Measurements from ENCODE around the gene NT5DC1.

DNA sequence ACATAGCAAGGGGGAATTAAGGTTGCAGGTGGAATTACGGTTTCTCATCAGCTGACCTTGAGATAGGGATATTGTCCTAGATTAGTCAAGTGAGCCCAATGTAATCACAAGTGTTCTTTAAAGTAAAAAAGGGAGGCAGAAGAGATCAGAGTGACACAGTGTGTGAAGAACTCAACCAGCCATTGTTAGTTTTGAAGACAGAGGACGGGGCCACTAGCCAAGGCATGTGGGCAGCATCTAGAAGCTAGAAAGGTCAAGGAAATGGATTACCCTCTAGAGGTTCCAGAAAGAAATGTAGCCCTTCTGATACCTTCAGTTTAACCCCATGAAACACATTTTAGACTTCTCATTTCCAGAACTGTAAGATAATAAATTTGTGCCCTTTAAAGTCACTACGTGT is 197.6 kb downstream of the NT5DC1 start:
- TF ChIP-seq, protein P1, sequence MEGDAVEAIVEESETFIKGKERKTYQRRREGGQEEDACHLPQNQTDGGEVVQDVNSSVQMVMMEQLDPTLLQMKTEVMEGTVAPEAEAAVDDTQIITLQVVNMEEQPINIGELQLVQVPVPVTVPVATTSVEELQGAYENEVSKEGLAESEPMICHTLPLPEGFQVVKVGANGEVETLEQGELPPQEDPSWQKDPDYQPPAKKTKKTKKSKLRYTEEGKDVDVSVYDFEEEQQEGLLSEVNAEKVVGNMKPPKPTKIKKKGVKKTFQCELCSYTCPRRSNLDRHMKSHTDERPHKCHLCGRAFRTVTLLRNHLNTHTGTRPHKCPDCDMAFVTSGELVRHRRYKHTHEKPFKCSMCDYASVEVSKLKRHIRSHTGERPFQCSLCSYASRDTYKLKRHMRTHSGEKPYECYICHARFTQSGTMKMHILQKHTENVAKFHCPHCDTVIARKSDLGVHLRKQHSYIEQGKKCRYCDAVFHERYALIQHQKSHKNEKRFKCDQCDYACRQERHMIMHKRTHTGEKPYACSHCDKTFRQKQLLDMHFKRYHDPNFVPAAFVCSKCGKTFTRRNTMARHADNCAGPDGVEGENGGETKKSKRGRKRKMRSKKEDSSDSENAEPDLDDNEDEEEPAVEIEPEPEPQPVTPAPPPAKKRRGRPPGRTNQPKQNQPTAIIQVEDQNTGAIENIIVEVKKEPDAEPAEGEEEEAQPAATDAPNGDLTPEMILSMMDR (IDR thresholded peaks at IDR 0.05): no peak
- TF ChIP-seq POLR2A (IDR thresholded peaks at IDR 0.05): no peak

Measured in adrenal gland (tissue), 5 donors.